Measurements from ENCODE around the gene NADK2. TPM values are rescaled to one million over a fixed set of nuclear protein-coding genes. Genes with fewer than 3 reads are reported as not detected.

The NADK2 gene
- total and polyA plus RNA-seq, 10 of the 15 experiments (the other 5 are each of a cell fraction or from before 2014, with no cell fraction given), result 2.4 to 9.0 (median 6.3) TPM

DNA sequence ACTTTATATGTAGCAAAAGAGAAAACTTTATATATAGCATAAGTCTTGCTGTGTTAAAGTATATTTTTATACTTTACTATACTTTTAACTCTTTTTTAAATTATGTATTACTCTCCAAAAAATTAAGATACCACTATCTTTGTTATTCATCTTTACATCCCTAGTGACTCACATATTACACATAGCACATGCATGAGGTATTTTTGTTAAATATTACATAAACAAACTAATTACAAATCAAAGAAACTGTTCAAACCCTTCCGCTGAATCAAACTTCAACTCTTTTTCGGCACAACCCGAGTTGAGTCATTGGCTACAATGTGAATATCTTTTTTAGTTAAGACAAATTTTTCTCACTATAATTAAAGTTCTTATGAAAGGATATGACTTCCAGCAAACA, 32.1 kb downstream of the NADK2 start:
- Histone ChIP-seq H3K4me1 (ENCODE audit: control insufficient read depth, insufficient read depth, low read length) (no peaks in the 10 kb centered on the region), H3K9ac (ENCODE audit: control insufficient read depth, insufficient read depth, low read length) (no peak overlapping the region), H4K20me1 (ENCODE audit: control insufficient read depth, insufficient read depth) (no peaks in the 10 kb centered on the region), H3K9me3 (replicated peaks; ENCODE audit: control insufficient read depth, insufficient read depth, low read length) (no peaks in the 10 kb centered on the region), H3K4me2 (ENCODE audit: control insufficient read depth, insufficient read depth) (no peak overlapping the region), H3K27ac (ENCODE audit: control insufficient read depth, insufficient read depth) (no peak overlapping the region), H2AFZ (ENCODE audit: control insufficient read depth, low read depth, low read length) (no peak overlapping the region), H3K4me3 (no peak overlapping the region), H3K79me2 (ENCODE audit: control insufficient read depth, insufficient read depth, low read length) (no peaks in the 10 kb centered on the region), H3K36me3 (ENCODE audit: control insufficient read depth in 2 of 2, insufficient read depth in 2 of 2, low read length in 1 of 2) (no peaks in the 10 kb centered on the region), H3K27me3 (replicated peaks in 1 of 2; ENCODE audit: control insufficient read depth in 2 of 2, insufficient read depth in 2 of 2, low read length in 1 of 2) (no peaks in the 10 kb centered on the region)
- ChIA-PET CTCF (no interaction called here), POLR2A (no interaction called here), SMC1A (ENCODE audit: uncharacterized antibody, unreplicated experiment) (interaction anchor here (1.2 kb wide), 1 partner anchor 10 kb away, joined by 3 read pairs; no protein-coding TSS in a partner anchor), RAD21 (ENCODE audit: unreplicated experiment) (no interaction called here)
- ATAC-seq (no peak), DNase-seq (ENCODE audit: low read depth, low spot score) (no peak), FAIRE-seq (no peak)
- WGBS (ENCODE audit: insufficient coverage, insufficient replicate concordance, low lambda C conversion rate, missing lambda C conversion rate), result 98% methylated on average over 3 of the region's 3 CpGs
- in situ Hi-C loops (cut with MboI) (no loop called here), intact Hi-C loops (cut with micrococcal nuclease; ENCODE audit: unreplicated experiment) (no loop called here)
- no TSS peak for BruUV-seq (replicated peaks)
- TF ChIP-seq HDAC2 (IDR thresholded peaks at IDR 0.05), result no peak
- no peak for TF ChIP-seq YBX1 (IDR thresholded peaks at IDR 0.05)
- no peak for TF ChIP-seq PAX5 (IDR thresholded peaks at IDR 0.05; ENCODE audit: borderline replicate concordance, low read depth, low read length)
- TF ChIP-seq, protein P1, sequence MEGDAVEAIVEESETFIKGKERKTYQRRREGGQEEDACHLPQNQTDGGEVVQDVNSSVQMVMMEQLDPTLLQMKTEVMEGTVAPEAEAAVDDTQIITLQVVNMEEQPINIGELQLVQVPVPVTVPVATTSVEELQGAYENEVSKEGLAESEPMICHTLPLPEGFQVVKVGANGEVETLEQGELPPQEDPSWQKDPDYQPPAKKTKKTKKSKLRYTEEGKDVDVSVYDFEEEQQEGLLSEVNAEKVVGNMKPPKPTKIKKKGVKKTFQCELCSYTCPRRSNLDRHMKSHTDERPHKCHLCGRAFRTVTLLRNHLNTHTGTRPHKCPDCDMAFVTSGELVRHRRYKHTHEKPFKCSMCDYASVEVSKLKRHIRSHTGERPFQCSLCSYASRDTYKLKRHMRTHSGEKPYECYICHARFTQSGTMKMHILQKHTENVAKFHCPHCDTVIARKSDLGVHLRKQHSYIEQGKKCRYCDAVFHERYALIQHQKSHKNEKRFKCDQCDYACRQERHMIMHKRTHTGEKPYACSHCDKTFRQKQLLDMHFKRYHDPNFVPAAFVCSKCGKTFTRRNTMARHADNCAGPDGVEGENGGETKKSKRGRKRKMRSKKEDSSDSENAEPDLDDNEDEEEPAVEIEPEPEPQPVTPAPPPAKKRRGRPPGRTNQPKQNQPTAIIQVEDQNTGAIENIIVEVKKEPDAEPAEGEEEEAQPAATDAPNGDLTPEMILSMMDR (IDR thresholded peaks at IDR 0.05 in 2 of 3, conservative IDR thresholded peaks at IDR 0.05 in 1 of 3; ENCODE audit: control insufficient read depth in 2 of 3, extremely low read depth in 1 of 3, insufficient read depth in 1 of 3, low read depth in 3 of 3, low read length in 3 of 3), result no peak
- no peak for TF ChIP-seq SP1 (IDR thresholded peaks at IDR 0.05; ENCODE audit: low read depth, low read length)
- no peak for TF ChIP-seq HDGF (IDR thresholded peaks at IDR 0.05)
- no peak for TF ChIP-seq PML (IDR thresholded peaks at IDR 0.05; ENCODE audit: low read length)
- TF ChIP-seq FOS (IDR thresholded peaks at IDR 0.05; ENCODE audit: borderline replicate concordance, extremely low read depth, insufficient read length), result no peak
- no peak for TF ChIP-seq ZNF207 (IDR thresholded peaks at IDR 0.05; ENCODE audit: borderline replicate concordance)
- TF ChIP-seq, protein P2, sequence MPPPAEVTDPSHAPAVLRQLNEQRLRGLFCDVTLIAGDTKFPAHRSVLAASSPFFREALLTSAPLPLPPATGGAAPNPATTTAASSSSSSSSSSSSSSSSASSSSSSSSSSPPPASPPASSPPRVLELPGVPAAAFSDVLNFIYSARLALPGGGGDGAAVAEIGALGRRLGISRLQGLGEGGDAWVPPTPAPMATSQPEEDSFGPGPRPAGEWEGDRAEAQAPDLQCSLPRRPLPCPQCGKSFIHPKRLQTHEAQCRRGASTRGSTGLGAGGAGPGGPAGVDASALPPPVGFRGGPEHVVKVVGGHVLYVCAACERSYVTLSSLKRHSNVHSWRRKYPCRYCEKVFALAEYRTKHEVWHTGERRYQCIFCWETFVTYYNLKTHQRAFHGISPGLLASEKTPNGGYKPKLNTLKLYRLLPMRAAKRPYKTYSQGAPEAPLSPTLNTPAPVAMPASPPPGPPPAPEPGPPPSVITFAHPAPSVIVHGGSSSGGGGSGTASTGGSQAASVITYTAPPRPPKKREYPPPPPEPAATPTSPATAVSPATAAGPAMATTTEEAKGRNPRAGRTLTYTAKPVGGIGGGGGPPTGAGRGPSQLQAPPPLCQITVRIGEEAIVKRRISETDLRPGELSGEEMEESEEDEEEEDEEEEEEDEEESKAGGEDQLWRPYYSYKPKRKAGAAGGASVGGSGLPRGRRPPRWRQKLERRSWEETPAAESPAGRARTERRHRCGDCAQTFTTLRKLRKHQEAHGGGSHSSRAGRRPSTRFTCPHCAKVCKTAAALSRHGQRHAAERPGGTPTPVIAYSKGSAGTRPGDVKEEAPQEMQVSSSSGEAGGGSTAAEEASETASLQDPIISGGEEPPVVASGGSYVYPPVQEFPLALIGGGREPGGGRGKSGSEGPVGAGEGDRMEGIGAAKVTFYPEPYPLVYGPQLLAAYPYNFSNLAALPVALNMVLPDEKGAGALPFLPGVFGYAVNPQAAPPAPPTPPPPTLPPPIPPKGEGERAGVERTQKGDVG (CRISPR knock-in tag; IDR thresholded peaks at IDR 0.05), result no peak
- no peak for TF ChIP-seq BACH1 (IDR thresholded peaks at IDR 0.05; ENCODE audit: borderline replicate concordance)
- TF ChIP-seq DPF2 (IDR thresholded peaks at IDR 0.05), result no peak
- no peak for TF ChIP-seq MYB (IDR thresholded peaks at IDR 0.05; ENCODE audit: borderline replicate concordance, low read depth, low read length)
- no peak for TF ChIP-seq SMARCA5 (IDR thresholded peaks at IDR 0.05)
- no peak for TF ChIP-seq RELA (IDR thresholded peaks at IDR 0.05; ENCODE audit: borderline replicate concordance, partially characterized antibody)
